DMS 273 (cell line): ENCODE results near the gene SMG1.
"Not testable (repeated sequence)": the region's sequence is repeated elsewhere in the genome, so short reads cannot be mapped to it uniquely, and the experiment has no call there.

ENCODE experiments used
- DNase-seq: peaks from one replicate; lab custom pipeline; 2025; ENCODE audit not compliant: unreplicated experiment; lab: John Stamatoyannopoulos, UW

SMG1 gene

GRCh38 chr16:18801145-18801972, 124.8 kb downstream of the SMG1 start, which contains the start of gene ARL6IP1:
TSS of gene ARL6IP1 (minus strand) at chr16:18801549. CDS start at chr16:18801466, 83 bp downstream.
- DNase-seq, result peak; percentile 100

- DNase-seq, result peak; percentile 46
These were observed 125.4 kb downstream of the SMG1 start for GRCh38 chr16:18800775-18801144.

- no peak for DNase-seq
These were observed 125.9 kb downstream of the SMG1 start for GRCh38 chr16:18800293-18800692.

GRCh38 chr16:18799500-18799899, 126.7 kb downstream of the SMG1 start:
- no peak for DNase-seq

- no peak for DNase-seq
These were observed 128.5 kb downstream of the SMG1 start for GRCh38 chr16:18797746-18798145.

- no peak for DNase-seq
These were observed 129.8 kb downstream of the SMG1 start for GRCh38 chr16:18796377-18796776.

- no peak for DNase-seq
These were observed 133.3 kb downstream of the SMG1 start for GRCh38 chr16:18792836-18793433.

- peak; percentile 98 for DNase-seq
These were observed 136.1 kb downstream of the SMG1 start, which contains the start of gene RPS15A for GRCh38 chr16:18789850-18790706. TSS of gene RPS15A (minus strand) at chr16:18790334. CDS start at chr16:18789113, 1,221 bp downstream.

GRCh38 chr16:18789515-18789849, 136.7 kb downstream of the SMG1 start:
- no peak for DNase-seq

GRCh38 chr16:18788828-18789514, 137.2 kb downstream of the SMG1 start:
- DNase-seq, result peak; percentile 44

- no peak for DNase-seq
These were observed 141.1 kb downstream of the SMG1 start for GRCh38 chr16:18784917-18785623.

GRCh38 chr16:18783430-18784341, 142.5 kb downstream of the SMG1 start:
- DNase-seq, result no peak

- DNase-seq, result no peak
These were observed 143.3 kb downstream of the SMG1 start for GRCh38 chr16:18782697-18783429.

GRCh38 chr16:18781232-18781631, 145.0 kb downstream of the SMG1 start:
- DNase-seq, result not testable (repeated sequence)

GRCh38 chr16:18780460-18781026, 145.7 kb downstream of the SMG1 start:
- DNase-seq, result peak; percentile 30

GRCh38 chr16:18777664-18778063, 148.5 kb downstream of the SMG1 start:
- DNase-seq, result not testable (repeated sequence)

GRCh38 chr16:18776334-18776733, 149.9 kb downstream of the SMG1 start:
- not testable (repeated sequence) for DNase-seq

- not testable (repeated sequence) for DNase-seq
These were observed 151.6 kb downstream of the SMG1 start for GRCh38 chr16:18774651-18775050.
